B cell (primary cell): Measurements from ENCODE around the gene TSPO. TPM values are rescaled to one million over a fixed set of nuclear protein-coding genes. Genes with fewer than 3 reads are reported as not detected.
A peak's percentile ranks its signal among the peaks of the same experiment; 100 is the strongest.

ENCODE experiments used
- ATAC-seq: fragments of 200-7000 bp; cut with Tn5 transposase; one replicate; pipeline ENCODE4 v1.10.0; 2021; ENCODE audit warnings: low read depth, mild to moderate bottlenecking, moderate number of reproducible peaks, moderate library complexity
- CTCF ChIA-PET: fragments of 350-600 bp; sonication (Branson Sonifier 250); formaldehyde crosslinking; loops from one replicate; lab custom pipeline; 2021; ENCODE audit warnings: antibody characterized with exemption, inconsistent platforms; lab: Charles Lee
- POLR2A ChIA-PET: fragments of 350-600 bp; sonication (Branson Sonifier 250); formaldehyde crosslinking; loops from one replicate; lab custom pipeline; 2021; ENCODE audit warnings: antibody characterized with exemption; lab: Charles Lee
- DNase-seq: peaks from one replicate; pipeline ENCODE4 v3.0.0; 2013
- H2AFZ ChIP-seq: 2 replicates; pipeline ENCODE4 v1.6.1; 2012; ENCODE audit warnings: mild to moderate bottlenecking, low read depth, low read length; ENCODE audit not compliant: insufficient read depth, poor library complexity, severe bottlenecking
- H3K27ac ChIP-seq, 2 donors: 1 replicate in 1 of 2; 2 replicates in 1 of 2; pipeline ENCODE4 v1.5.1; 2012 to 2013; ENCODE audit warnings: low read length in 2 of 2, mild to moderate bottlenecking in 2 of 2, moderate library complexity in 1 of 2
- H3K27me3 ChIP-seq, 4 experiments: fragments of 200-600 bp in 1 of 4; sonication (generic) in 1 of 4; replicated peaks in 1 of 4; 1 replicate in 2 of 4; 2 replicates in 2 of 4; pipeline versions ENCODE4 v1.6.1 to v1.7.0; 2013 to 2016; ENCODE audit warnings: low read length in 3 of 4, mild to moderate bottlenecking in 2 of 4, mixed read lengths in 1 of 4, moderate library complexity in 1 of 4; ENCODE audit not compliant: insufficient read depth in 4 of 4, control insufficient read depth in 3 of 4; ENCODE audit errors: control extremely low read depth in 1 of 4
- H3K36me3 ChIP-seq, 2 experiments: replicated peaks in 1 of 2; 1 replicate in 1 of 2; 2 replicates in 1 of 2; pipeline versions ENCODE4 v1.6.1 to v1.7.1; 2013; ENCODE audit warnings: low read length in 1 of 2; ENCODE audit not compliant: insufficient read depth in 2 of 2, control insufficient read depth in 1 of 2; ENCODE audit errors: control extremely low read depth in 1 of 2, extremely low read depth in 1 of 2
- H3K4me1 ChIP-seq, 2 donors: fragments of 200-600 bp in 1 of 2; sonication (generic) in 1 of 2; 1 replicate in 1 of 2; 2 replicates in 1 of 2; pipeline versions ENCODE4 v1.5.1 to v1.6.1; 2013 to 2017; ENCODE audit warnings: low read length in 2 of 2; ENCODE audit not compliant: control insufficient read depth in 2 of 2, insufficient read depth in 2 of 2
- H3K4me2 ChIP-seq: replicated peaks from 2 replicates; pipeline ENCODE3; 2012; ENCODE audit warnings: mild to moderate bottlenecking, low read depth, low read length; ENCODE audit not compliant: poor library complexity, severe bottlenecking
- H3K4me3 ChIP-seq, 5 experiments: fragments of 200-600 bp in 1 of 5; sonication (generic) in 1 of 5; 1 replicate in 3 of 5; 2 replicates in 2 of 5; pipeline versions ENCODE4 v1.5.1 to v1.7.0; 2011 to 2016; ENCODE audit warnings: low read length in 4 of 5, mild to moderate bottlenecking in 4 of 5, low read depth in 2 of 5, control low read depth in 1 of 5, moderate library complexity in 1 of 5; ENCODE audit not compliant: insufficient read depth in 1 of 5; ENCODE audit errors: control extremely low read depth in 1 of 5, extremely low read depth in 1 of 5
- H3K79me2 ChIP-seq: fragments of 200-600 bp; sonication (generic); one replicate; pipeline ENCODE4 v1.6.0; 2016; ENCODE audit warnings: low read length; ENCODE audit not compliant: control insufficient read depth, insufficient read depth
- H3K9ac ChIP-seq: fragments of 200-600 bp; sonication (generic); 2 replicates; pipeline ENCODE4 v1.6.1; 2017; ENCODE audit warnings: mild to moderate bottlenecking, low read length, moderate library complexity
- H3K9me3 ChIP-seq, 3 donors: one replicate each; pipeline versions ENCODE4 v1.6.1 to v1.7.1; 2013; ENCODE audit warnings: low read length in 2 of 3; ENCODE audit not compliant: control insufficient read depth in 2 of 3, insufficient read depth in 1 of 3; ENCODE audit errors: control extremely low read depth in 1 of 3
- H4K20me1 ChIP-seq: 2 replicates; pipeline ENCODE4 v1.6.0; 2012; ENCODE audit warnings: mild to moderate bottlenecking, low read length; ENCODE audit not compliant: insufficient read depth, control insufficient read depth, poor library complexity, severe bottlenecking
- H3K27ac Mint-ChIP-seq: one replicate; pipeline ENCODE4 v1.8.0; 2021; ENCODE audit warnings: mixed read lengths
- H3K27me3 Mint-ChIP-seq: one replicate; pipeline ENCODE4 v1.8.0; 2021; ENCODE audit warnings: mixed read lengths
- H3K4me1 Mint-ChIP-seq: one replicate; pipeline ENCODE4 v1.8.0; 2021; ENCODE audit warnings: mixed read lengths
- H3K4me3 Mint-ChIP-seq: one replicate; pipeline ENCODE4 v1.8.0; 2021; ENCODE audit warnings: mixed read lengths
- H3K9me3 Mint-ChIP-seq: one replicate; pipeline ENCODE4 v1.8.0; 2022; ENCODE audit warnings: mixed read lengths; ENCODE audit not compliant: insufficient read depth
- EZH2 ChIP-seq: IDR thresholded peaks from 2 replicates; pipeline ENCODE4 v1.6.1; 2012; ENCODE audit warnings: borderline replicate concordance, low read depth, mild to moderate bottlenecking, moderate library complexity, low read length; ENCODE audit not compliant: insufficient read depth, poor library complexity, severe bottlenecking
- WGBS: methylation state at CpG from one replicate; pipeline ENCODE4 v1.1.5; 2013; ENCODE audit warnings: missing lambda C conversion rate; ENCODE audit not compliant: insufficient coverage; 5-methylcytosine and 5-hydroxymethylcytosine counted together
- intact Hi-C: fragments of 100-400 bp; cut with micrococcal nuclease; formaldehyde crosslinking; loops from one replicate; pipeline ENCODE4 v1.10.0; 2022
- polyA plus RNA-seq: library from polyadenylated mRNA; depleted of rRNA; stranded (reverse); fragments of >200 nt; gene quantifications from 2 replicates; pipeline ENCODE4 v1.2.3, GENCODE V29; 2012
- total RNA-seq, 2 donors: library from RNA; stranded (reverse); fragments of 120-200 nt in 1 of 2; gene quantifications; 1 replicate in 1 of 2; 2 replicates in 1 of 2; pipeline versions ENCODE4 v1.2.3 to v1.2.4, GENCODE V29; 2013 to 2022
- TF ChIP-seq, protein P1 (sequence below): fragments of 200-600 bp; IDR thresholded peaks from one replicate; pipeline ENCODE4 v1.8.0; 2022; ENCODE audit warnings: antibody characterized with exemption, mild to moderate bottlenecking

TSPO gene
- total and polyA plus RNA-seq, 2 donors (not counting 1 experiment from before 2014, with no cell fraction given), result 54.9 to 94.2 TPM

DNA sequence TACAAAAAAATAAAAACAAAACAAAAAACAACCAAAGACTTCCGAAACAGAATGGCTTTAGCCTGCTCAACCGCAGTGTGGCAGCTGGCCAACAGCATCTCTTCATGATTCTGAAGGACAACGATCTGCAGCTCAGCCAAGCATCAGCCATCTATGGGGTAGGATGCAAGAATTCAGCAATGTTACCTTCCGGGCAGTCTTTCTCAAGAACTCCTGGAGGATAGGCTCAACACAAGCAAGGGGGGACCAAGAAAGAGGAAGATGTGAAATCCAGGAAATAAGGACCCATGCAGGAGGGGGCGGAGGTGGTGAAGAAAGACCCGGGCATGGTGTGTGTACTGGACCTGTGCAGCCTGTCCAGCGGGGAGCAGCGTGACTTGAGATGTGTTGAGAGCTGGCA is 3.5 kb upstream of the TSPO start:
- 40% methylated on average over 7 of the region's 8 CpGs for WGBS
- intact Hi-C loops, result loop anchor here (1.0 kb wide), 1 partner anchor 39 kb away; the partner anchor contains the start of gene TTLL12
- ChIA-PET CTCF (interaction anchor here (0.7 to 0.9 kb wide), 2 partner anchors 15 to 40 kb away, joined by 3 to 4 read pairs; no protein-coding TSS in a partner anchor), POLR2A (interaction anchor here (0.7 to 1.3 kb wide), 3 partner anchors 26 to 291 kb away, joined by 3 to 8 read pairs (median 4); partner anchors contain the start of genes ARFGAP3 and TTLL12)
- Mint-ChIP-seq H3K4me3 (peak overlapping the region; percentile 80), H3K4me1 (peaks cover 43% of the 10 kb centered on the region), H3K27me3 (no peaks in the 10 kb centered on the region), H3K27ac (peak overlapping the region; percentile 79), H3K9me3 (no peaks in the 10 kb centered on the region)
- H2AFZ ChIP-seq, result peak overlapping the region; percentile 68
- H3K27me3 ChIP-seq, result no peaks in the 10 kb centered on the region
- TF ChIP-seq, protein P1, sequence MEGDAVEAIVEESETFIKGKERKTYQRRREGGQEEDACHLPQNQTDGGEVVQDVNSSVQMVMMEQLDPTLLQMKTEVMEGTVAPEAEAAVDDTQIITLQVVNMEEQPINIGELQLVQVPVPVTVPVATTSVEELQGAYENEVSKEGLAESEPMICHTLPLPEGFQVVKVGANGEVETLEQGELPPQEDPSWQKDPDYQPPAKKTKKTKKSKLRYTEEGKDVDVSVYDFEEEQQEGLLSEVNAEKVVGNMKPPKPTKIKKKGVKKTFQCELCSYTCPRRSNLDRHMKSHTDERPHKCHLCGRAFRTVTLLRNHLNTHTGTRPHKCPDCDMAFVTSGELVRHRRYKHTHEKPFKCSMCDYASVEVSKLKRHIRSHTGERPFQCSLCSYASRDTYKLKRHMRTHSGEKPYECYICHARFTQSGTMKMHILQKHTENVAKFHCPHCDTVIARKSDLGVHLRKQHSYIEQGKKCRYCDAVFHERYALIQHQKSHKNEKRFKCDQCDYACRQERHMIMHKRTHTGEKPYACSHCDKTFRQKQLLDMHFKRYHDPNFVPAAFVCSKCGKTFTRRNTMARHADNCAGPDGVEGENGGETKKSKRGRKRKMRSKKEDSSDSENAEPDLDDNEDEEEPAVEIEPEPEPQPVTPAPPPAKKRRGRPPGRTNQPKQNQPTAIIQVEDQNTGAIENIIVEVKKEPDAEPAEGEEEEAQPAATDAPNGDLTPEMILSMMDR, result no peak
- TF ChIP-seq EZH2, result no peak
- peak overlapping the region; percentile 72 for H3K4me2 ChIP-seq
- peak; percentile 50 for DNase-seq
- peaks cover 25% of the 10 kb centered on the region for H3K79me2 ChIP-seq
- peak overlapping the region; percentile 20 to 47 for H3K27ac ChIP-seq
- H3K36me3 ChIP-seq, result no peaks in the 10 kb centered on the region
- no peaks in the 10 kb centered on the region for H3K9me3 ChIP-seq
- peak overlapping the region in 3 of 5 experiments; percentile 28 to 50 (median 30) for H3K4me3 ChIP-seq
- no peaks in the 10 kb centered on the region for H4K20me1 ChIP-seq
- peak overlapping the region; percentile 43 for H3K9ac ChIP-seq
- ATAC-seq, result no peak
- peaks cover 42 to 62% of the 10 kb centered on the region in 2 donors for H3K4me1 ChIP-seq

DNA sequence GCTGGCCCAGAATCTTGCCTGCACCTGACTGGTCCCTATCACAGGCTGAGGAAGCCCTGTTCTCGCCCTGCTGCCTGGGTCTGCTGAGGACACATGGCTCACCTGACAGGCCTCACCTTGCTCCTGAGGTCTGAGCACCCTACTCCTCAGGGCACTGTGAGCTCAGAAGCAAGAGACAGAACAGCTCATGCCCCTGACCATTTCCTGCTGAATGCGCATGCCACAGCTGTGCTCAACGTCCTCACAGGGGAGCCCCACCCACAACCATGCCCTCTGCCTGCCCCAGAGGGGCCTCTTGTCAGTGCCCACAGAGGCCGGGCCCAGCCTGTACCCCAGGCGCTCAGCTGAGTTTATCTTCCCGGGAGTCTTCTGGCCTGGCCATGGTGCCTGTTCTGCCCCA is 2.8 kb upstream of the TSPO start:
- no peaks in the 10 kb centered on the region for H3K27me3 ChIP-seq
- H3K4me1 ChIP-seq, result peaks cover 43 to 64% of the 10 kb centered on the region in 2 donors
- WGBS, result 21% methylated on average over 6 of the region's 6 CpGs
- intact Hi-C loops, result no loop called here
- Mint-ChIP-seq H3K9me3 (no peaks in the 10 kb centered on the region), H3K4me3 (peak overlapping the region; percentile 62), H3K4me1 (peaks cover 43% of the 10 kb centered on the region), H3K27ac (peak overlapping the region; percentile 75), H3K27me3 (no peaks in the 10 kb centered on the region)
- DNase-seq, result peak; percentile 37
- no peak for ATAC-seq
- peak overlapping the region; percentile 48 for H3K4me2 ChIP-seq
- no peak overlapping the region for H3K4me3 ChIP-seq
- no peaks in the 10 kb centered on the region for H4K20me1 ChIP-seq
- no peaks in the 10 kb centered on the region for H3K36me3 ChIP-seq
- no peaks in the 10 kb centered on the region for H3K9me3 ChIP-seq
- H3K9ac ChIP-seq, result no peak overlapping the region
- ChIA-PET POLR2A (no interaction called here), CTCF (interaction anchor here (0.6 to 0.9 kb wide), 2 partner anchors 39 to 474 kb away, joined by 3 to 4 read pairs; no protein-coding TSS in a partner anchor)
- no peak for TF ChIP-seq EZH2
- TF ChIP-seq, protein P1, result no peak
- H2AFZ ChIP-seq, result peak overlapping the region; percentile 46
- H3K27ac ChIP-seq, result peak overlapping the region; percentile 29 to 46
- peaks cover 25% of the 10 kb centered on the region for H3K79me2 ChIP-seq
